ENCODE results near the gene MACC1. TPM values are rescaled to one million over a fixed set of nuclear protein-coding genes. Genes with fewer than 3 reads are reported as not detected.
"Not testable (repeated sequence)": the region's sequence is repeated elsewhere in the genome, so short reads cannot be mapped to it uniquely, and the experiment has no call there.

MACC1 gene
- total and polyA plus RNA-seq, 12 donors: under 0.01 to 0.82 (median 0.20) TPM; not detected in 4

- ATAC-seq (no peak), DNase-seq (no peak)
- Histone ChIP-seq H3K4me1 (peaks cover 0 to 18% (median 0%) of the 10 kb centered on the region in 9 donors), H3K27ac (no peak overlapping the region), H3K36me3 (no peaks in the 10 kb centered on the region), H3K4me3 (no peak overlapping the region), H3K9me3 (peaks cover 0 to 15% (median 0%) of the 10 kb centered on the region in 11 donors), H3K27me3 (no peaks in the 10 kb centered on the region)
- 92 to 95% methylated on average over 1 of the region's 1 CpG for WGBS, 2 donors
- TF ChIP-seq, protein P1, sequence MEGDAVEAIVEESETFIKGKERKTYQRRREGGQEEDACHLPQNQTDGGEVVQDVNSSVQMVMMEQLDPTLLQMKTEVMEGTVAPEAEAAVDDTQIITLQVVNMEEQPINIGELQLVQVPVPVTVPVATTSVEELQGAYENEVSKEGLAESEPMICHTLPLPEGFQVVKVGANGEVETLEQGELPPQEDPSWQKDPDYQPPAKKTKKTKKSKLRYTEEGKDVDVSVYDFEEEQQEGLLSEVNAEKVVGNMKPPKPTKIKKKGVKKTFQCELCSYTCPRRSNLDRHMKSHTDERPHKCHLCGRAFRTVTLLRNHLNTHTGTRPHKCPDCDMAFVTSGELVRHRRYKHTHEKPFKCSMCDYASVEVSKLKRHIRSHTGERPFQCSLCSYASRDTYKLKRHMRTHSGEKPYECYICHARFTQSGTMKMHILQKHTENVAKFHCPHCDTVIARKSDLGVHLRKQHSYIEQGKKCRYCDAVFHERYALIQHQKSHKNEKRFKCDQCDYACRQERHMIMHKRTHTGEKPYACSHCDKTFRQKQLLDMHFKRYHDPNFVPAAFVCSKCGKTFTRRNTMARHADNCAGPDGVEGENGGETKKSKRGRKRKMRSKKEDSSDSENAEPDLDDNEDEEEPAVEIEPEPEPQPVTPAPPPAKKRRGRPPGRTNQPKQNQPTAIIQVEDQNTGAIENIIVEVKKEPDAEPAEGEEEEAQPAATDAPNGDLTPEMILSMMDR (IDR thresholded peaks at IDR 0.05): no peak
- intact Hi-C loops (cut with DNase I): no loop called here
Observed at GRCh38 chr7:20213378-20213777, 3.8 kb downstream of the MACC1 start.

DNA sequence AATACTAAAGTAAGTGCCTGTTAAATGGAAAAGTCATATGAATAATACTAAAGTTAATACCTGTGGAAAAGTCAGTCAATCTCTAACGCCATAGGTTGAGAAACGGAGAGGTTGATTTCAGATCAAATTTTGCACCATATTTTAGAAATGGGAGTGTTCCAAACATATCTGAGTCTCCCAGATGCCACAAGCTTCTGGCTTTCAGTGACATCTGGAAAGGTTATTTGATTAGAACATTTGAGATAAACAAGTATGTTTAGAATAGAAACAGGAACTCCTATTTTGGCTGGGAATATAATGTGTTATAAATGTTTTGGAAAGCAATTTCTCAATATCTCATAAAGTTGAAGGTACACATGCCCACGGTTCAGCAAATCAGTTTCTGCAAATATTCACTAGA is 5.8 kb downstream of the MACC1 start:
- TF ChIP-seq, protein P1 (IDR thresholded peaks at IDR 0.05): no peak
- 32 to 61% methylated on average over 3 of the region's 3 CpGs for WGBS, 2 donors
- no peak for ATAC-seq
- Histone ChIP-seq H3K9me3 (peaks cover 0 to 19% (median 0%) of the 10 kb centered on the region in 11 donors), H3K36me3 (no peaks in the 10 kb centered on the region), H3K4me3 (no peak overlapping the region), H3K27ac (no peak overlapping the region), H3K4me1 (peaks cover 0 to 7% (median 0%) of the 10 kb centered on the region in 9 donors), H3K27me3 (no peaks in the 10 kb centered on the region)
- intact Hi-C loops (cut with DNase I): no loop called here
- DNase-seq: no peak

DNA sequence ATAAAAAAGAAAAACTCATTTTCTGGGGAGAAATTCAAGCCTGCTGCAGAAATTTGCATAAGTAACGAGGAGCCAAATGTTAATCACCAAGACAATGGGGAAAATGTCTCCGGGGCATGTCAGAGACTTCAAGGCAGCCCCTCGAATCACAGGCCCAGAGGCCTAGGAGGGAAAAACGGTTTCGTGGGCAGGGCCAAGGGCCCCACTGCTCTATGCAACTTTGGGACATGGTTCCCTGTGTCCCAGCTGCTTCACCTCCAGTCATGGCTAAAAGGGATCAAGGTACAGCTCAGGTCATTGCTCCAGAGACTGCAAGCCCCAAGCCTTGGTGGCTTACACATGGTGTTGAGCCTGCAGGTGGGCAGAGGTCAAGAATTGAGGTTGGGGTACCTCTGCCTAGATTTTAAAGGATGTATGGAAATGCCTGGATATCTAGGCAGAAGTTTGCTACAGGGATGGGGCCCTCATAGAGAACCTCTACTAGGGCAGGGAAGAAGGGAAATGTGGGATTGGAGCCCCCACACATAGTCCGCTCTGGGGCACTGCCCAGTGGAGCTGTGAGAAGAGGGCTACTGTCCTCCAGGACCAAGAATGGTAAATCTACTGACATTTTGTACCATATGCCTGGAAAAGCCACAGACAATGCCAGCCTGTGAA is 8.4 kb downstream of the MACC1 start:
- Histone ChIP-seq H3K9me3 (peaks cover 0 to 19% (median 0%) of the 10 kb centered on the region in 11 donors), H3K4me1 (peaks cover 0 to 7% (median 0%) of the 10 kb centered on the region in 9 donors), H3K27me3 (no peaks in the 10 kb centered on the region), H3K36me3 (no peaks in the 10 kb centered on the region), H3K27ac (no peak overlapping the region), H3K4me3 (no peak overlapping the region)
- TF ChIP-seq, protein P1 (IDR thresholded peaks at IDR 0.05): no peak
- intact Hi-C loops (cut with DNase I): no loop called here
- ATAC-seq (no peak), DNase-seq (no peak)
- 90 to 94% methylated on average over 6 of the region's 6 CpGs for WGBS, 2 donors

- H3K27me3 ChIP-seq; intact Hi-C loops (cut with DNase I); H3K4me3 ChIP-seq; H3K36me3 ChIP-seq; H3K4me1 ChIP-seq; H3K27ac ChIP-seq; DNase-seq; ATAC-seq: not testable (repeated sequence)
- peaks cover 0 to 19% (median 0%) of the 10 kb centered on the region in 11 donors for H3K9me3 ChIP-seq
- 90 to 93% methylated on average over 2 of the region's 2 CpGs for WGBS, 2 donors
Observed at GRCh38 chr7:20207811-20208210, 9.4 kb downstream of the MACC1 start.
